Measurements from ENCODE around the gene HDGFL1. TPM values are rescaled to one million over a fixed set of nuclear protein-coding genes. Genes with fewer than 3 reads are reported as not detected.

Gene HDGFL1
- total RNA-seq, 4 donors from 2014 or later, result 0.30 TPM; not detected in 3

GRCh38 chr6:22556266-22556665 lies 13.1 kb upstream of the HDGFL1 start:
- H3K27me3 ChIP-seq, result no peaks in the 10 kb centered on the region
- DNase-seq (ENCODE audit: low spot score in 2 of 2), result no peak
- no peak overlapping the region for H3K4me3 ChIP-seq
- no peaks in the 10 kb centered on the region for H3K4me1 ChIP-seq
- H3K9me3 ChIP-seq, result no peaks in the 10 kb centered on the region
- TF ChIP-seq POLR2A (IDR thresholded peaks at IDR 0.05) (no peak), EP300 (IDR thresholded peaks at IDR 0.05) (no peak)
- TF ChIP-seq, protein P1, sequence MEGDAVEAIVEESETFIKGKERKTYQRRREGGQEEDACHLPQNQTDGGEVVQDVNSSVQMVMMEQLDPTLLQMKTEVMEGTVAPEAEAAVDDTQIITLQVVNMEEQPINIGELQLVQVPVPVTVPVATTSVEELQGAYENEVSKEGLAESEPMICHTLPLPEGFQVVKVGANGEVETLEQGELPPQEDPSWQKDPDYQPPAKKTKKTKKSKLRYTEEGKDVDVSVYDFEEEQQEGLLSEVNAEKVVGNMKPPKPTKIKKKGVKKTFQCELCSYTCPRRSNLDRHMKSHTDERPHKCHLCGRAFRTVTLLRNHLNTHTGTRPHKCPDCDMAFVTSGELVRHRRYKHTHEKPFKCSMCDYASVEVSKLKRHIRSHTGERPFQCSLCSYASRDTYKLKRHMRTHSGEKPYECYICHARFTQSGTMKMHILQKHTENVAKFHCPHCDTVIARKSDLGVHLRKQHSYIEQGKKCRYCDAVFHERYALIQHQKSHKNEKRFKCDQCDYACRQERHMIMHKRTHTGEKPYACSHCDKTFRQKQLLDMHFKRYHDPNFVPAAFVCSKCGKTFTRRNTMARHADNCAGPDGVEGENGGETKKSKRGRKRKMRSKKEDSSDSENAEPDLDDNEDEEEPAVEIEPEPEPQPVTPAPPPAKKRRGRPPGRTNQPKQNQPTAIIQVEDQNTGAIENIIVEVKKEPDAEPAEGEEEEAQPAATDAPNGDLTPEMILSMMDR (IDR thresholded peaks at IDR 0.05), result no peak
- H3K36me3 ChIP-seq, result no peaks in the 10 kb centered on the region
- 85% methylated on average over 2 of the region's 2 CpGs for WGBS, 2 donors
- H3K27ac ChIP-seq, result no peak overlapping the region

GRCh38 chr6:22557007-22557406 lies 12.4 kb upstream of the HDGFL1 start:
- TF ChIP-seq EP300 (IDR thresholded peaks at IDR 0.05), result no peak
- no peaks in the 10 kb centered on the region for H3K27me3 ChIP-seq
- H3K9me3 ChIP-seq, result no peaks in the 10 kb centered on the region
- DNase-seq (ENCODE audit: low spot score in 2 of 2), result no peak
- no peaks in the 10 kb centered on the region for H3K36me3 ChIP-seq
- 89 to 91% methylated on average over 6 of the region's 6 CpGs for WGBS, 2 donors
- no peaks in the 10 kb centered on the region for H3K4me1 ChIP-seq
- no peak overlapping the region for H3K4me3 ChIP-seq
- no peak overlapping the region for H3K27ac ChIP-seq

DNA sequence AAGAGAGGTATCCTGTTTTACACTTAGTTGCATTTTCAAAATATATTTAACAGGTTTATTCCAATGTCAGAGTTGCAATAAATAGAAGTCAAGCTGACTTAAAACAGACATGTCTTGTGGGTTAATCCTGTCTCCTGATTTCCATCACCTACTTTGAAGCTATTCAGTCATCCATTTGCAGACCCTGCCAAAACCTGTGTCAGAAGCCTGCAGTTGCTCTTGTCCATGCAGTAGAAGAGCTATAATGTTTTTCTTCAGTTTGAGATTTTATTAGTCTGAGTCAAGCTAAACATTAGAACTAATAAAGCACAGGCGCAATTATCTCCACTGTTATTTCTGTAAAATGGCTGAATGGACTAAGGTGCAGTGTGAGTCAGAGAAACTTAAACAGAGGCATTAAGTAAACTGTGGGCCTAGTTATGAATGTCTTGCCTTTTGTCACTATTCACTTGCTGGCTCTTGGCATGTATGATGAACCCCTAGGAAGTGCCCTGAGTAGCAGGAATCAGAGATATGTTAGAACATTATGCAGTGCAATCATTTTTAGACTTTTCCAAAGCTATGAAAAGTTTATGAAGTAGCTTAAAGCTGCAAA lies 11.0 kb upstream of the HDGFL1 start:
- Histone ChIP-seq H3K9me3 (no peaks in the 10 kb centered on the region), H3K36me3 (no peaks in the 10 kb centered on the region), H3K4me3 (no peak overlapping the region), H3K27me3 (no peaks in the 10 kb centered on the region), H3K4me1 (no peaks in the 10 kb centered on the region), H3K27ac (no peak overlapping the region)
- TF ChIP-seq POLR2A (IDR thresholded peaks at IDR 0.05) (no peak), EP300 (IDR thresholded peaks at IDR 0.05) (no peak)
- TF ChIP-seq, protein P1 (IDR thresholded peaks at IDR 0.05), result no peak
- no peak for DNase-seq (ENCODE audit: low spot score in 2 of 2)
- 92 to 93% methylated on average over 1 of the region's 1 CpG for WGBS, 2 donors

DNA sequence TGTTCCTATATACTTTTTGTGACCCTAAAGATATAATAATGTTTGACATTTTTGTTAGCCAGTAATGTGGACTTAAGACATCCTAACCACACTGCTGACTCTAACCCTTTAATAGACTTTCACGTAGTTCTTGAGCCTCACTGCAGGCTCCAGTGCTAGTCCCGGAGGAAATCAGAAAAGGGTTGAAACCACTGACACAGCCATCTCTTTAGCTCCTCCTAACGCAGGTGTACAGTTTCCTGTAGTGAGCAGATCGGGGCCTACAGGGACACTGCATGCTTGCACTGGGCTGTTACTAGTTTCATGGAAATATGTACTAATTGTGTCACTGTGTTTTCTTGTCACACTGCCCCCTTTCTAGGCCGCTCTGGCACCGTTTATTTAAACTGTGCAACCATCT lies 512 bp upstream of the HDGFL1 start:
- Histone ChIP-seq H3K4me1 (no peaks in the 10 kb centered on the region), H3K4me3 (no peak overlapping the region), H3K27ac (no peak overlapping the region), H3K9me3 (no peaks in the 10 kb centered on the region), H3K36me3 (no peaks in the 10 kb centered on the region), H3K27me3 (no peaks in the 10 kb centered on the region)
- TF ChIP-seq, protein P1 (IDR thresholded peaks at IDR 0.05), result no peak
- TF ChIP-seq POLR2A (IDR thresholded peaks at IDR 0.05) (no peak), EP300 (IDR thresholded peaks at IDR 0.05) (no peak)
- no peak for DNase-seq (ENCODE audit: low spot score in 2 of 2)
- WGBS, 2 donors, result 90 to 96% methylated on average over 6 of the region's 6 CpGs

- Histone ChIP-seq H3K27ac (no peak overlapping the region), H3K4me3 (no peak overlapping the region), H3K36me3 (no peaks in the 10 kb centered on the region), H3K4me1 (no peaks in the 10 kb centered on the region), H3K9me3 (no peaks in the 10 kb centered on the region), H3K27me3 (no peaks in the 10 kb centered on the region)
- DNase-seq (ENCODE audit: low spot score in 2 of 2), result no peak
- TF ChIP-seq, protein P1 (IDR thresholded peaks at IDR 0.05), result no peak
- TF ChIP-seq POLR2A (IDR thresholded peaks at IDR 0.05) (no peak), EP300 (IDR thresholded peaks at IDR 0.05) (no peak)
- 95 to 97% methylated on average over 26 of the region's 26 CpGs for WGBS, 2 donors
Measured at GRCh38 chr6:22570185-22570551, 802 bp downstream of the HDGFL1 start.

DNA sequence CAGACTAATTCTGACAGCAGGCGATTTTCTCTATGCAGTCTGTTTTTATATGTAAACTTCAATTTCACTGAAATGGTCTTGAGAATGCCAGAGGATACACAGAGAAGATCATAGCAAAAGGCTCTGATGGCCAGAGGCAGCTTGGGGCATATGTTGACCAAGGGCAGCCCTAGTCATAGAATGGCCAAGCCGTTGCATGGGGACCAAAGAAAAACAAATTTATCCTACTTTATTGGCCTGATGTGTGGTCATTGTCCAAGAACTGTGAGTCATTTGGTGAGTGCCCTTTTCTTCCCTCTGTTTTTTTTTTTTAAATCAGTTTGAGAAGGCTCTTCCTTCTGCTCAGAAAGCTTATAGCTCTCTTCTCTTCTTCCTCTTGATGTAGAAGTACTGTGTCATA lies 5.8 kb downstream of the HDGFL1 start:
- no peak for DNase-seq (ENCODE audit: low spot score in 2 of 2)
- Histone ChIP-seq H3K4me3 (no peak overlapping the region), H3K36me3 (no peaks in the 10 kb centered on the region), H3K27me3 (no peaks in the 10 kb centered on the region), H3K27ac (no peak overlapping the region), H3K4me1 (no peaks in the 10 kb centered on the region), H3K9me3 (no peaks in the 10 kb centered on the region)
- 62 to 67% methylated on average over 2 of the region's 2 CpGs for WGBS, 2 donors
- no peak for TF ChIP-seq POLR2A (IDR thresholded peaks at IDR 0.05)
- no peak for TF ChIP-seq EP300 (IDR thresholded peaks at IDR 0.05)
- TF ChIP-seq, protein P1 (IDR thresholded peaks at IDR 0.05), result no peak

Measured in tibial nerve (tissue), 4 donors.